HG02610 (cell line): Measurements from ENCODE around the gene ZHX3.
"Not testable (repeated sequence)": the region's sequence is repeated elsewhere in the genome, so short reads cannot be mapped to it uniquely, and the experiment has no call there.

Source experiments
- ATAC-seq: cut with Tn5 transposase; IDR thresholded peaks from one replicate; pipeline ENCODE4 v1.9.1; 2021; ENCODE audit warnings: mild to moderate bottlenecking, moderate library complexity; ENCODE audit not compliant: unreplicated experiment

Gene ZHX3

DNA sequence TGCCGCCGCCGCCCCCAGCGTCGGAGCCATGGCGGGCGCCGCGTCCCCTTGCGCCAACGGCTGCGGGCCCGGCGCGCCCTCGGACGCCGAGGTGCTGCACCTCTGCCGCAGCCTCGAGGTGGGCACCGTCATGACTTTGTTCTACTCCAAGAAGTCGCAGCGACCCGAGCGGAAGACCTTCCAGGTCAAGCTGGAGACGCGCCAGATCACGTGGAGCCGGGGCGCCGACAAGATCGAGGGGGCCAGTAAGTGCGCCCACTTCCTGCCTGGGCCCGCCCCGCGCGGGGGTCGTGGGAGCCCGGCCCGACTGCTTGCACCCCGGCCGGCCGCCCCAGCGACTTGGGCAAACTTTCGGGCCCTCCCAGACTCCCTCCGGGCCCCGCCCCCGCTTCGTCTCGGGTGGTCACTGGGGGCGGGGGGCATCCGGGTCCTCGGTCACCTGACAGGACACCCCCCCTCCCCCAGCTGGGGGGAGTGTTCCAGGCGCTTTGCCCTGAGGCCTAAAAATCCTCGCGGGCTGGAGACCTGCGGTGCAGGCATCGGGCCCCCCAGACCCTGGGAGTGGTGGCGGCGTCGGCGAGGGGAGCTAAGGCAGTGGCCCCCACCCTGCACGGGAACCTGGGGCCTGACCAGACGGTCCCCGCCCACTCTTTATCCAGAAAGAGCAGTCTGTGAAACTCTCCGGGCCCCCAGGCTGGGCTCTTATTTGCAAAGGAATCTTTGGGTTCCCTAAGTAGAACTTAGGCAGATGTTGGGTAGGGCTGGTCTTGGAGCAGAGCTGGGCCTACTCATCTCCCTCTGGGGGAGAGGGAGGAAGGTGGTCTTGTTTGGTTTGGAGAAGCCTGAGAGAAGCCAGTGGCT is 179.7 kb downstream of the ZHX3 start:
- ATAC-seq, result peak; percentile 8

DNA sequence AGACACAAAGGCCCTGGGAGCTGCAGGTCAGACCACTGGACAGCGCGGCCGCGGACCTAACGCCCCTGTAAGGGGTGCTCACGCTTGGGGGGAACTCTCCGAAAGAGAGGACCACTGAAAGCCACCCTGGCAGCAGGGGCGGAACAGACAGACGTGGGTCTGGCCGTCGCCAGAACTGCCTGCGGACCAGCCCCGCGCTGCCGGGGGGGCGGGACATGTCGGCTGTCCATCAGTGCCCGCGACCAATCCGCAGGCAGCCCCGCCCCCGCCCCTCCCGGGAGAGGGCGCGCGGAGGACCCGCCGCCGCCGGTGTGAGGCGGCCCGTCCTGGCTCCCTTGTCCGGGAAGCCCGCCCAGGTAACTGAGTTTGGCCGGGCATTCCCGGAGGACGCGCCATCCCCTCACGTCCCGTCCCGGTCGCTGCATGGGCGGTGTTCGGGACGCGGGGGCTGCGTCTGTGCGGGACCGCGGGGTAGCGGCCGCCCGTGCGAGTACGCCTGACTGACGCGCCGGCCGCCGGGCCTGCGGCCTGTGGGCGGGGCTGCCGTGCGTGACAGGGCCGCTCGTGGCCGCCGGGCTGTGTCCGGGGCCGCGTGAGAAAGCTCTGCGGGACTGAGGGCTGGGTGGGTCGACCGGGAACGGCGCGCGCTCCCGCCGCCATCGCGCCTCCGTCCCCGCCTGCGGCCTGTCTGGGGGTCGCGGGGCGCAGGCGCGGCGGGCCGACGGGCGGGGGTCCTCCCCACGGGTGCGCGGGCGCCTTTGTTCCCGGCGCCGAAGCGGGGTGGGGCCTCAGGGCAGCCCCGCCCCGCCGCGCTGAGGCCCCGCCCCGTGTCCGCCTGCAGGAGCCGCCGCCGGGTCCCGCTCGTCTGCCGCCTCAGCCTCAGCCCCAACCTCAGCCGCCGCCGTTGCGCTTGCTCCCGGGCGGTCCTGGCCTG is 180.6 kb downstream of the ZHX3 start, which contains the start of gene PLCG1:
Gene PLCG1 (plus strand): TSS at position 864 of the 934 bp plus-strand sequence. CDS start 99 bp downstream, outside the sequence.
- peak; percentile 58 for ATAC-seq

DNA sequence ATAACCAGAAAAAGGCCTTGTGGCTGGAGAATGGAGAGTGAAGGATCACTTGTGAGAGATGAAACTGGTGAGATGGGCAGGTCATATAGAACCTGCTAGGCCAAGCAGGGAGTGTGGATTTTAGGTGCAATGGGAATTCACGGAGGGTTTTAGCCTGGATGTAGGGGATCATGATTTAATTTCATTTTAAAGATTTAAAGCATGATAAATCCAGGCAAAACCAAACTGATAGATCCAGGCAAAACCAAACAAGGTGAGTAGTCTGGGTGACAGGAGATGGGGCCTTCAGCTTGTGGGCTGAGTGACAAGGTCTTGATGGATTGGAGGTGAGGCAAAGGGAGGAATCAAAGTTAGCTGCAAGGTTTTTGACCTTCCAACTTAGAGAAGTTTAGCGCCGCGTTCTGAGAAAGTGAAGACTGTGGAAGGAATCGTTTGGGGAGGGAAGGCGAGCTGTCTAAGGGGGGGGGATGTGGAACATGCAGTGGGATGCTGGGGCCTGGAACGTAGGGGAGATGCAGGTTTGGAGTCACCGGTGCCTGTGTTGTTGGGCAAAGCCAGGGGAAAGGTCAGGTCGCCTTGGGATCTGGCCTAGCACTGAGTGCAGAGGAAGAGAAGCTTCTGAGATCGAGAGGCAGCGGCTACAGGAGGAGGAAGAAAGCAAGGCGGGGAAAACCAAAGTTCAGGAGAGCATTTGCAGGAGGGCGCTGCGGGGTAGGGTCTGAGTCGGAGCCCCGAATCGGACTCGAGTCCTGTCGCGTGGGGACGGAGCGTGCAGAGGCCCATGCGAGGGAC is 181.4 kb downstream of the ZHX3 start:
- ATAC-seq, result no peak

DNA sequence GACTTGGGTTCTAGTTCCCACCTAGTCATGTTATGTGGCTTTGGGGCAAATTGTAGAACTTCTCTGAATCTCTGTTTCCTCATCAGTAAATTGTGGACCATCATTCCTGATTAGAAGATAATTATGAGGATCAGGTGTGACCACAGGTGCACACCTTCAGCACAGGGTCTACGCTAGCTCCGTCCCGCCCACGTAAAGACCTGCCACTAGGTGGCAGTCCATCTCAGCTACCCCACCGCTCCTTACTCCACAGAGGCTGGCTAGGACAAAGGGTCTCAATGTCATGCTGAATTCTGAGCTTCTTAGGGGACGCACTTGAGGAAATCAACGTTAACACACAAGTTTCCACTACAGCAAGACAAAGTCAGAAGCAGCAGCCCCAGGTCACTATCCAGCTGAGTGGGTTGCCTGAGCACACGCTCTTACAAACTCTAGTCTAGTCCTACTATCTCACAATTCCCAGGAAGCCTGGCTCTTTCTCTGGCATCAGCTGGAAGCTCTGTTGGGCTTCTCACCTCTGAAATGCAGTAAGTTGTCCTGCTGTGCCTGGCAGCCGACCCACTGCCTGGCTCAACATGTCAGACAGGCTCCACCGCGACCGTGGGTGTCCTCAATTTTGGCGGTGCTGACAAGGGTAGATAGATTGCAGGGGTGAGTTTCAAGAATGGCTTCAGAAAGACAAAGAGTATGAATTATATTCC is 182.2 kb downstream of the ZHX3 start:
- no peak for ATAC-seq

DNA sequence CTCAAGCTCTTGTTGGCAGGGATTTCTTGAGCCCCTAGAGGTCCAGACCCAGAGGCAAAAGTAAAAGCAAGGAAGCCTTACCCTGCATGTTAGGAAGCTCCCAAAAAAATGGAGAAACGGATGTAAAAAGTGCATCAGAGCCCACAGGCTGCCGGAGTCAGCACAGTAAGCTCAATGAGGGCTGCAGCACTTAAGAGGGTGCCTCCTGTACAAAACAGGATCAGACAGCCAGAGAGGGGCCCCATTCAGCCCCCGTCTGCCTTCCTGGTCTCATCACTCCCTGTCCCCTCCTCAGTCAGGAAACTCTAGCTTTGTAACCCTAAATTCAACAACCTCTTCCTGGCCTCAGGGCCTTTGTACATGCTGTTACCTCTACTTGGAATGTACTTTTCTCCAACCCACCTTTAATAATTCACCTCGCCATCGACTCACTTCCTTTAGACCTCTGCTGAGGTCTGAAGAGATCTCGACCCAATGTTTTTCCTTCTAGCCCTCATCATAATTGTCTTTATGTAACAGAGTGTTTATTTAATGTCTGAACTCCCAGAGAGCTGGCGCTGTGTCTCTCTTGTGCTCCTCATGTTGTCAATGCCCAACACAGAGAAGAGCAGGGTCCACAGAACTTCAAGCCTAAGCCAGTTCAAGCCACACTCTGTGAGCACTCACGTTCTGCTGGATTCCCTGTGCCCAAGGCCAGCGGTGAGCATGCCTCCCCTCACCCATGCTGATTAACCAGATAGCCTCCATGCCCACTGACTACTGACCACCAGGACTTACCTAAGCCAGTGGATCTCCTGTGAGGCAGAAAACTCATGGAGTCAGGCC is 183.0 kb downstream of the ZHX3 start:
- no peak for ATAC-seq

DNA sequence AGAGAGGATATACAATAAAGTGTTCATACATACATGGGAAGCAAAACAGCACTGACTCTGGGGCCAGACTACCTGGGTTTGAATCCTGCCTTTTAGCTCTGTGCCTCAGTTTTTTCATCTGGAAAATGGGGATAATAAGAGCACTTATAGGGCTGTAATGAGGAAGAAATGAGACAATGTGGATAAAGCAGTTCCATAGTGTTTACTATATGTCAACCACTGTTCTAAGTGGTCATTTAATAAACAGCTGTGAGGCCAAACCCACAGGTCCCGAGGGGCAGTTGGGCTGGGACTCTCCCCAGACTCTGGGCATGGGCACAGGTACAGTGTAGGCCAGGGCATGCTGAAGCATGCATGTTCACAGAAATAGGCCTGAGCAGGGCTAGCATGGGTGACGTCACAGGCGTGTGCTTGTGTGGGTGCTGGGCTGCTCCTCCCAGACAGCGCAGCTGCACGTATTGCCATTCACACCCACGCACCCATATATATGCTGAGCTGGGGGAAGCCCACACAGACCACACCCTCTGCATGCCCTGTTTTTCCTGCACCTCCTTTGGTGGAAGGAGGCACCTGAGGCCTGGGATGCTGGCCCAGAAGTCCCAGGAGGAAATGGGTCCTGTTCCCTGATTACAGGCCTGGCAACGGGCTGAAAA is 183.7 kb downstream of the ZHX3 start:
- no peak for ATAC-seq

DNA sequence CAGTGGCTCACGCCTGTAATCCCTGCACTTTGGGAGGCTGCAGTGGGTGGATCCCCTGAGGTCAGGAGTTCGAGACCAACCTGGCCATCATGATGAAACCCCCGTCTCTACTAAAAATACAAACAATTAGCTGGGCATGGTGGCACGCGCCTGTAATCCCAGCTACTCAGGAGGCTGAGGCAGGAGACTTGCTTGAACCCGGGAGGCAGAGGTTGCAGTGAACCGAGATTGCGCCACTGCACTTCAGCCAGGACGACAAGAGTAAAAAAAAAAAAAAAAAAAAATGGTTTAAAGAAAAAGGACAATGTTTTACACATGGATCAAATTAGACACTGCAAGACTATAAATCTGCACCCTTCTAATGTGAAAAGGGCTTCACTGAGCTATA is 185.1 kb downstream of the ZHX3 start:
- not testable (repeated sequence) for ATAC-seq

DNA sequence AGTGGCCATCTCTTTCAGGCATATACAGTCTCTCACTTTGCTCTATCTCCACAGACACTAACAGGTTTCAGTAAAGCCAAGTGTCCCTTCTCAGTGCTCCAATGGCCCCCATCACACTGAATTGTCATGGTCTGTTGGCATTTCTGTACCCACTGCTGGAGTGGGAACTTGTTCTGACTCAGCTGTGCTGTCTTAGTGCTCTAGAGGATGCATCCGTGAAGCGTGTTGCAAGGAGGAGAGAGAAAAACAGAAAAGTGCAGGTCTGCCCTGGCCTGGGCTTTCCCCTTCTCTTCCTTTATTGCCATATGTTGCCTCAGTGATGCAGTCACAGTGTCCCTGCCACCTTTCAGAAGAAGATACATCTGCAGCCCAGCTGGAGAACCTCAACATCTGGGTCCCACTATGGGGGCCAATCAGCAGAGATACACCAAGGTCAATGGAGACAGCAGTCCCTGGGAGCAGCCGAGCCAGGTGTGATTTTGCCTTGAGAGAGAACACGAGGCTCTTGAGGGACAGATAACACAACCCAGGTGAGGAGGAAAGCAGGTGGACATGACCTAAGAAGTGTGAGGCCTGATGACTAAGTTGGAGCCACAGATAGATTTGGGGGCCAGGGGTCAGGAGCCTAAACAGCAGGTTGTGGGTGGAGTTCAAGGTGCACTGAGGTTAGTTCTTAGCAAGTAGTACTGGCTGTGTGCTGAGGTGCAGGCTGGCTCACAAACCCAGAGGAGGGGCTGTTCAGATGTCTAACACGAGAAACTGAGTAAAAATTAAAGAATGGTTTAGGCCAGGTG is 185.7 kb downstream of the ZHX3 start:
- ATAC-seq, result peak; percentile 39
